Measurements from ENCODE around the gene EXD1.
"Not testable (repeated sequence)": the region's sequence is repeated elsewhere in the genome, so short reads cannot be mapped to it uniquely, and the experiment has no call there.

Gene EXD1

GRCh38 chr15:41238100-41238499 lies 7.5 kb upstream of the EXD1 start:
- no peak overlapping the region for H3K9ac ChIP-seq (ENCODE audit: low read length)
- H2BK15ac ChIP-seq (replicated peaks; ENCODE audit: low read depth): no peak overlapping the region
- WGBS (ENCODE audit: extremely low coverage, insufficient coverage, low lambda C conversion rate): no CpG with 5 or more reads among the region's 5 CpGs
- H2BK120ac ChIP-seq (ENCODE audit: low read depth, low read length): no peak overlapping the region
- DNase-seq: no peak
- H3K4me3 ChIP-seq (ENCODE audit: low read length): no peak overlapping the region
- no peak overlapping the region for H3K23ac ChIP-seq (ENCODE audit: low read length)
- no peak overlapping the region for H3K27ac ChIP-seq (ENCODE audit: low read depth, low read length)
- no peak overlapping the region for H2BK5ac ChIP-seq (ENCODE audit: low read length)
- no peak overlapping the region for H4K8ac ChIP-seq (ENCODE audit: low read depth, low read length)
- no peak overlapping the region for H3K4me2 ChIP-seq (ENCODE audit: low read length)
- H2AK5ac ChIP-seq (ENCODE audit: low read length): no peak overlapping the region
- no peaks in the 10 kb centered on the region for H3K4me1 ChIP-seq (ENCODE audit: control insufficient read depth, low read depth, low read length)
- no peaks in the 10 kb centered on the region for H3K36me3 ChIP-seq (ENCODE audit: control insufficient read depth, insufficient read depth, low read length)
- peaks cover 2% of the 10 kb centered on the region for H3K79me2 ChIP-seq (ENCODE audit: control insufficient read depth, insufficient read depth, low read length)
- no peak overlapping the region for H4K5ac ChIP-seq (ENCODE audit: low read length)
- no peak overlapping the region for H3K56ac ChIP-seq (ENCODE audit: low read length)
- H3K27me3 ChIP-seq (ENCODE audit: insufficient read depth, low read length, poor library complexity): no peaks in the 10 kb centered on the region
- no peak overlapping the region for H3K4ac ChIP-seq (ENCODE audit: low read depth, low read length)
- peaks cover 2% of the 10 kb centered on the region for H3K79me1 ChIP-seq (ENCODE audit: low read length)
- H3K18ac ChIP-seq (ENCODE audit: low read length): no peak overlapping the region

- Histone ChIP-seq H3K79me2 (ENCODE audit: control insufficient read depth, insufficient read depth, low read length) (peaks cover 10% of the 10 kb centered on the region), H3K56ac (ENCODE audit: low read length) (no peak overlapping the region), H3K4ac (ENCODE audit: low read depth, low read length) (no peak overlapping the region), H2BK5ac (ENCODE audit: low read length) (no peak overlapping the region), H3K4me1 (ENCODE audit: control insufficient read depth, low read depth, low read length) (no peaks in the 10 kb centered on the region), H2BK120ac (ENCODE audit: low read depth, low read length) (no peak overlapping the region), H3K27ac (ENCODE audit: low read depth, low read length) (no peak overlapping the region), H3K4me3 (ENCODE audit: low read length) (no peak overlapping the region), H2BK15ac (replicated peaks; ENCODE audit: low read depth) (no peak overlapping the region), H3K27me3 (ENCODE audit: insufficient read depth, low read length, poor library complexity) (no peaks in the 10 kb centered on the region), H3K23ac (ENCODE audit: low read length) (no peak overlapping the region), H3K36me3 (ENCODE audit: control insufficient read depth, insufficient read depth, low read length) (no peaks in the 10 kb centered on the region), H4K5ac (ENCODE audit: low read length) (no peak overlapping the region), H4K8ac (ENCODE audit: low read depth, low read length) (no peak overlapping the region), H3K9ac (ENCODE audit: low read length) (no peak overlapping the region), H2AK5ac (ENCODE audit: low read length) (no peak overlapping the region), H3K4me2 (ENCODE audit: low read length) (no peak overlapping the region), H3K18ac (ENCODE audit: low read length) (no peak overlapping the region), H3K79me1 (ENCODE audit: low read length) (peaks cover 8% of the 10 kb centered on the region)
- no peak for DNase-seq
Observed at GRCh38 chr15:41235929-41236328, 5.4 kb upstream of the EXD1 start.

GRCh38 chr15:41235228-41235627 lies 4.7 kb upstream of the EXD1 start:
- H2BK15ac ChIP-seq (replicated peaks; ENCODE audit: low read depth); DNase-seq; H3K36me3 ChIP-seq (ENCODE audit: control insufficient read depth, insufficient read depth, low read length); H3K18ac ChIP-seq (ENCODE audit: low read length); H3K4me1 ChIP-seq (ENCODE audit: control insufficient read depth, low read depth, low read length); H2AK5ac ChIP-seq (ENCODE audit: low read length); H3K4me2 ChIP-seq (ENCODE audit: low read length); H3K27me3 ChIP-seq (ENCODE audit: insufficient read depth, low read length, poor library complexity); H3K4me3 ChIP-seq (ENCODE audit: low read length); H4K5ac ChIP-seq (ENCODE audit: low read length); H3K79me1 ChIP-seq (ENCODE audit: low read length); H3K9ac ChIP-seq (ENCODE audit: low read length); H2BK120ac ChIP-seq (ENCODE audit: low read depth, low read length); H3K79me2 ChIP-seq (ENCODE audit: control insufficient read depth, insufficient read depth, low read length); H3K23ac ChIP-seq (ENCODE audit: low read length); H2BK5ac ChIP-seq (ENCODE audit: low read length); H3K4ac ChIP-seq (ENCODE audit: low read depth, low read length); H3K56ac ChIP-seq (ENCODE audit: low read length); H3K27ac ChIP-seq (ENCODE audit: low read depth, low read length); H4K8ac ChIP-seq (ENCODE audit: low read depth, low read length): not testable (repeated sequence)
- WGBS (ENCODE audit: extremely low coverage, insufficient coverage, low lambda C conversion rate): no CpG with 5 or more reads among the region's 5 CpGs

- Histone ChIP-seq H4K8ac (ENCODE audit: low read depth, low read length) (no peak overlapping the region), H3K4me2 (ENCODE audit: low read length) (no peak overlapping the region), H3K4me3 (ENCODE audit: low read length) (no peak overlapping the region), H3K79me1 (ENCODE audit: low read length) (peaks cover 8% of the 10 kb centered on the region), H3K9ac (ENCODE audit: low read length) (no peak overlapping the region), H2BK5ac (ENCODE audit: low read length) (no peak overlapping the region), H3K27me3 (ENCODE audit: insufficient read depth, low read length, poor library complexity) (no peaks in the 10 kb centered on the region), H2BK15ac (replicated peaks; ENCODE audit: low read depth) (no peak overlapping the region), H2AK5ac (ENCODE audit: low read length) (no peak overlapping the region), H3K23ac (ENCODE audit: low read length) (no peak overlapping the region), H3K4me1 (ENCODE audit: control insufficient read depth, low read depth, low read length) (no peaks in the 10 kb centered on the region), H3K4ac (ENCODE audit: low read depth, low read length) (no peak overlapping the region), H3K27ac (ENCODE audit: low read depth, low read length) (no peak overlapping the region), H3K79me2 (ENCODE audit: control insufficient read depth, insufficient read depth, low read length) (peaks cover 10% of the 10 kb centered on the region), H4K5ac (ENCODE audit: low read length) (no peak overlapping the region), H3K18ac (ENCODE audit: low read length) (no peak overlapping the region), H3K36me3 (ENCODE audit: control insufficient read depth, insufficient read depth, low read length) (no peaks in the 10 kb centered on the region), H3K56ac (ENCODE audit: low read length) (no peak overlapping the region), H2BK120ac (ENCODE audit: low read depth, low read length) (no peak overlapping the region)
- DNase-seq: no peak
- no CpG with 5 or more reads among the region's 1 CpG for WGBS (ENCODE audit: extremely low coverage, insufficient coverage, low lambda C conversion rate)
Observed at GRCh38 chr15:41233367-41233771, 2.8 kb upstream of the EXD1 start.

GRCh38 chr15:41231422-41232226 lies 1.1 kb upstream of the EXD1 start:
- Histone ChIP-seq H3K4me2 (ENCODE audit: low read length) (peak overlapping the region; percentile 86), H3K36me3 (ENCODE audit: control insufficient read depth, insufficient read depth, low read length) (no peaks in the 10 kb centered on the region), H2BK15ac (replicated peaks; ENCODE audit: low read depth) (no peak overlapping the region), H3K4me1 (ENCODE audit: control insufficient read depth, low read depth, low read length) (no peaks in the 10 kb centered on the region), H3K23ac (ENCODE audit: low read length) (no peak overlapping the region), H3K56ac (ENCODE audit: low read length) (peak overlapping the region; percentile 89), H3K4ac (ENCODE audit: low read depth, low read length) (no peak overlapping the region), H3K79me2 (ENCODE audit: control insufficient read depth, insufficient read depth, low read length) (peaks cover 10% of the 10 kb centered on the region), H2BK5ac (ENCODE audit: low read length) (no peak overlapping the region), H4K5ac (ENCODE audit: low read length) (no peak overlapping the region), H4K8ac (ENCODE audit: low read depth, low read length) (no peak overlapping the region), H3K9ac (ENCODE audit: low read length) (peak overlapping the region; percentile 79), H3K4me3 (ENCODE audit: low read length) (peak overlapping the region; percentile 70), H2AK5ac (ENCODE audit: low read length) (no peak overlapping the region), H3K27ac (ENCODE audit: low read depth, low read length) (no peak overlapping the region), H3K79me1 (ENCODE audit: low read length) (peaks cover 8% of the 10 kb centered on the region), H2BK120ac (ENCODE audit: low read depth, low read length) (no peak overlapping the region), H3K27me3 (ENCODE audit: insufficient read depth, low read length, poor library complexity) (no peaks in the 10 kb centered on the region), H3K18ac (ENCODE audit: low read length) (peak overlapping the region; percentile 31)
- DNase-seq: no peak
- no CpG with 5 or more reads among the region's 28 CpGs for WGBS (ENCODE audit: extremely low coverage, insufficient coverage, low lambda C conversion rate)

GRCh38 chr15:41230345-41230649 lies 260 bp downstream of the EXD1 start:
- Histone ChIP-seq H3K27ac (ENCODE audit: low read depth, low read length) (no peak overlapping the region), H3K9ac (ENCODE audit: low read length) (peak overlapping the region; percentile 50), H2BK5ac (ENCODE audit: low read length) (no peak overlapping the region), H3K27me3 (ENCODE audit: insufficient read depth, low read length, poor library complexity) (no peaks in the 10 kb centered on the region), H3K79me2 (ENCODE audit: control insufficient read depth, insufficient read depth, low read length) (peaks cover 10% of the 10 kb centered on the region), H3K36me3 (ENCODE audit: control insufficient read depth, insufficient read depth, low read length) (no peaks in the 10 kb centered on the region), H4K5ac (ENCODE audit: low read length) (no peak overlapping the region), H3K4me2 (ENCODE audit: low read length) (peak overlapping the region; percentile 18), H3K23ac (ENCODE audit: low read length) (no peak overlapping the region), H3K4me1 (ENCODE audit: control insufficient read depth, low read depth, low read length) (no peaks in the 10 kb centered on the region), H3K56ac (ENCODE audit: low read length) (peak overlapping the region; percentile 78), H4K8ac (ENCODE audit: low read depth, low read length) (no peak overlapping the region), H3K79me1 (ENCODE audit: low read length) (peaks cover 8% of the 10 kb centered on the region), H2BK120ac (ENCODE audit: low read depth, low read length) (no peak overlapping the region), H2BK15ac (replicated peaks; ENCODE audit: low read depth) (peak overlapping the region; percentile 38), H3K4ac (ENCODE audit: low read depth, low read length) (no peak overlapping the region), H2AK5ac (ENCODE audit: low read length) (no peak overlapping the region), H3K4me3 (ENCODE audit: low read length) (no peak overlapping the region), H3K18ac (ENCODE audit: low read length) (no peak overlapping the region)
- WGBS (ENCODE audit: extremely low coverage, insufficient coverage, low lambda C conversion rate): no CpG with 5 or more reads among the region's 10 CpGs
- no peak for DNase-seq

Data from mesendoderm (in vitro differentiated cells).